GM12891 (cell line): ENCODE results near the gene TSPAN2. TPM values are rescaled to one million over a fixed set of nuclear protein-coding genes. Genes with fewer than 3 reads are reported as not detected.
A peak's percentile ranks its signal among the peaks of the same experiment; 100 is the strongest.

Experiments
- DNase-seq: peaks from one replicate; pipeline ENCODE4 v3.0.0; 2011; ENCODE audit warnings: low spot score; ENCODE audit not compliant: insufficient read length
- FAIRE-seq: peaks from 2 replicates; lab custom pipeline; 2011; peaks lifted over from hg19 to GRCh38; lab: Jason Lieb, UNC
- PAX5 ChIP-seq: IDR thresholded peaks from 2 replicates; pipeline ENCODE4 v1.6.1; 2011; ENCODE audit warnings: low read length, moderate library complexity, mild to moderate bottlenecking; ENCODE audit not compliant: insufficient read depth, severe bottlenecking
- POLR2A ChIP-seq: IDR thresholded peaks from 2 replicates; pipeline ENCODE4 v1.6.1; 2011; ENCODE audit warnings: low read depth, low read length, control low read depth
- POLR2AphosphoS5 ChIP-seq: IDR thresholded peaks from 2 replicates; pipeline ENCODE4 v1.6.1; 2011; ENCODE audit warnings: low read depth, low read length, control low read depth
- POU2F2 ChIP-seq: IDR thresholded peaks from 2 replicates; pipeline ENCODE4 v1.6.1; 2011; ENCODE audit warnings: low read depth, mild to moderate bottlenecking, control low read depth, low read length, moderate library complexity
- SPI1 ChIP-seq: IDR thresholded peaks from 2 replicates; pipeline ENCODE4 v1.6.1; 2011; ENCODE audit warnings: low read depth, low read length, control low read depth
- TAF1 ChIP-seq: IDR thresholded peaks from 2 replicates; pipeline ENCODE4 v1.6.1; 2011; ENCODE audit warnings: low read depth, low read length, control low read depth
- polyA plus RNA-seq: library from polyadenylated mRNA; unstranded; fragments of >200 nt; gene quantifications from one replicate; pipeline ENCODE4 v1.2.1, GENCODE V29; 2012; ENCODE audit warnings: low read depth, missing spikeins, inconsistent platforms; ENCODE audit not compliant: missing spikeins

TSPAN2 gene
- polyA plus RNA-seq = 0.13 TPM

- no peak for FAIRE-seq
- DNase-seq = peak; percentile 32
- TF ChIP-seq TAF1 (no peak), POLR2AphosphoS5 (no peak), SPI1 (no peak), POLR2A (no peak), POU2F2 (no peak), PAX5 (no peak)
Observed at GRCh38 chr1:115089420-115090185, at the start of gene TSPAN2. TSS of gene TSPAN2 (minus strand) at chr1:115089503. CDS start at chr1:115089432, 71 bp downstream.

GRCh38 chr1:115138973-115139372 is 49.7 kb upstream of the TSPAN2 start:
- no peak for TF ChIP-seq POLR2AphosphoS5
- no peak for TF ChIP-seq TAF1
- no peak for TF ChIP-seq POLR2A
- DNase-seq = peak; percentile 55
- FAIRE-seq = peak; percentile 92

GRCh38 chr1:115138271-115138670 is 49.0 kb upstream of the TSPAN2 start:
- DNase-seq = no peak
- no peak for TF ChIP-seq PAX5
- FAIRE-seq = no peak

GRCh38 chr1:115137191-115137590 is 47.9 kb upstream of the TSPAN2 start:
- TF ChIP-seq POU2F2 (no peak), SPI1 (no peak), POLR2AphosphoS5 (no peak), TAF1 (no peak), PAX5 (no peak), POLR2A (no peak)
- DNase-seq = no peak
- FAIRE-seq = no peak

GRCh38 chr1:115136706-115137105 is 47.4 kb upstream of the TSPAN2 start:
- TF ChIP-seq PAX5 (no peak), TAF1 (no peak), POLR2AphosphoS5 (no peak), SPI1 (no peak), POU2F2 (no peak), POLR2A (no peak)
- FAIRE-seq (no peak), DNase-seq (no peak)

- DNase-seq (no peak), FAIRE-seq (no peak)
- TF ChIP-seq TAF1 (no peak), POU2F2 (no peak), POLR2A (no peak), POLR2AphosphoS5 (no peak), SPI1 (no peak)
Observed at GRCh38 chr1:115136106-115136505, 46.8 kb upstream of the TSPAN2 start.

GRCh38 chr1:115135681-115136080 is 46.4 kb upstream of the TSPAN2 start:
- no peak for DNase-seq
- no peak for FAIRE-seq
- TF ChIP-seq TAF1 (no peak), SPI1 (no peak), POLR2A (no peak), PAX5 (no peak), POLR2AphosphoS5 (no peak), POU2F2 (no peak)

GRCh38 chr1:115134850-115135480 is 45.7 kb upstream of the TSPAN2 start:
- FAIRE-seq = no peak
- no peak for TF ChIP-seq TAF1
- no peak for TF ChIP-seq SPI1
- no peak for DNase-seq

- no peak for TF ChIP-seq POLR2A
- TF ChIP-seq POU2F2 = no peak
- TF ChIP-seq TAF1 = no peak
- TF ChIP-seq POLR2AphosphoS5 = no peak
- no peak for TF ChIP-seq SPI1
- no peak for TF ChIP-seq PAX5
Observed at GRCh38 chr1:115134231-115134630, 44.9 kb upstream of the TSPAN2 start.

GRCh38 chr1:115133440-115133839 is 44.1 kb upstream of the TSPAN2 start:
- TF ChIP-seq POLR2AphosphoS5 = no peak
- TF ChIP-seq PAX5 = no peak
- no peak for TF ChIP-seq POU2F2
- TF ChIP-seq SPI1 = no peak
- no peak for TF ChIP-seq TAF1
- TF ChIP-seq POLR2A = no peak
- FAIRE-seq = no peak
- DNase-seq = no peak

More at GRCh38 chr1:115134231-115134630, 44.9 kb upstream of the TSPAN2 start:
- FAIRE-seq = no peak
- no peak for DNase-seq
